Trophoblast cell (in vitro differentiated cells and primary cell): ENCODE results near the gene CNOT1.

Source experiments
- DNase-seq, 2 donors: peaks; one replicate each; pipeline ENCODE4 v3.0.0-alpha.2; 2016
- H2AFZ ChIP-seq: 2 replicates; pipeline ENCODE4 v1.6.1; 2013; ENCODE audit warnings: low read length, moderate library complexity, mild to moderate bottlenecking; ENCODE audit not compliant: insufficient read depth, poor library complexity
- H2AK5ac ChIP-seq: 2 replicates; pipeline ENCODE4 v1.6.1; 2013; ENCODE audit warnings: mild to moderate bottlenecking, low read length
- H2BK120ac ChIP-seq: 2 replicates; pipeline ENCODE4 v1.6.1; 2013; ENCODE audit warnings: low read length, mild to moderate bottlenecking, moderate library complexity; ENCODE audit not compliant: insufficient read depth, poor library complexity
- H2BK12ac ChIP-seq: 2 replicates; pipeline ENCODE4 v1.6.1; 2013; ENCODE audit warnings: mild to moderate bottlenecking, low read length, moderate library complexity
- H2BK5ac ChIP-seq: 2 replicates; pipeline ENCODE4 v1.6.1; 2013; ENCODE audit warnings: low read length, low read depth, moderate library complexity, mild to moderate bottlenecking; ENCODE audit not compliant: poor library complexity
- H3K14ac ChIP-seq: 2 replicates; pipeline ENCODE4 v1.6.1; 2013; ENCODE audit warnings: mild to moderate bottlenecking, low read length
- H3K18ac ChIP-seq: 2 replicates; pipeline ENCODE4 v1.6.1; 2013; ENCODE audit warnings: mild to moderate bottlenecking, low read length
- H3K23ac ChIP-seq: 2 replicates; pipeline ENCODE4 v1.6.1; 2013; ENCODE audit warnings: low read length
- H3K27ac ChIP-seq: 2 replicates; pipeline ENCODE4 v1.5.1; 2013; ENCODE audit warnings: low read depth, mild to moderate bottlenecking, inconsistent platforms, low read length, moderate library complexity
- H3K27me3 ChIP-seq: 2 replicates; pipeline ENCODE4 v1.6.1; 2013; ENCODE audit warnings: inconsistent platforms, mild to moderate bottlenecking, low read length, moderate library complexity; ENCODE audit not compliant: insufficient read depth
- H3K36me3 ChIP-seq, 2 experiments: 1 replicate in 1 of 2; 2 replicates in 1 of 2; pipeline ENCODE4 v1.6.1; 2013; ENCODE audit warnings: low read length in 2 of 2, mild to moderate bottlenecking in 2 of 2, moderate library complexity in 1 of 2; ENCODE audit not compliant: insufficient read depth in 2 of 2, control insufficient read depth in 1 of 2
- H3K4ac ChIP-seq: 2 replicates; pipeline ENCODE4 v1.6.1; 2013; ENCODE audit warnings: low read depth, mild to moderate bottlenecking, low read length, moderate library complexity
- H3K4me1 ChIP-seq, 2 experiments: 1 replicate in 1 of 2; 2 replicates in 1 of 2; pipeline ENCODE4 v1.6.1; 2013; ENCODE audit warnings: low read length in 2 of 2, mild to moderate bottlenecking in 2 of 2, moderate library complexity in 1 of 2; ENCODE audit not compliant: insufficient read depth in 2 of 2, control insufficient read depth in 1 of 2
- H3K4me2 ChIP-seq: 2 replicates; pipeline ENCODE4 v1.6.1; 2013; ENCODE audit warnings: inconsistent platforms, mild to moderate bottlenecking, low read length, moderate library complexity
- H3K4me3 ChIP-seq: 2 replicates; pipeline ENCODE4 v1.5.1; 2013; ENCODE audit warnings: mild to moderate bottlenecking, low read depth, low read length, inconsistent platforms
- H3K79me1 ChIP-seq: one replicate; pipeline ENCODE4 v1.6.1; 2013; ENCODE audit warnings: low read length
- H3K79me2 ChIP-seq: 2 replicates; pipeline ENCODE4 v1.6.1; 2013; ENCODE audit warnings: low read length, mild to moderate bottlenecking; ENCODE audit not compliant: control insufficient read depth, insufficient read depth, poor library complexity
- H3K9ac ChIP-seq: 2 replicates; pipeline ENCODE4 v1.6.1; 2013; ENCODE audit warnings: mild to moderate bottlenecking, low read length
- H3K9me3 ChIP-seq: 2 replicates; pipeline ENCODE4 v1.6.1; 2013; ENCODE audit warnings: low read depth, mild to moderate bottlenecking, control low read depth, inconsistent platforms, low read length; ENCODE audit not compliant: insufficient read depth
- H4K12ac ChIP-seq: 2 replicates; pipeline ENCODE4 v1.6.1; 2013; ENCODE audit warnings: low read depth, mild to moderate bottlenecking, low read length, moderate library complexity
- H4K8ac ChIP-seq: 2 replicates; pipeline ENCODE4 v1.6.1; 2013; ENCODE audit warnings: low read depth, mild to moderate bottlenecking, low read length, moderate library complexity
- H4K91ac ChIP-seq: one replicate; pipeline ENCODE4 v1.6.1; 2013; ENCODE audit warnings: low read depth, mild to moderate bottlenecking, low read length, moderate library complexity
- WGBS: extraction: QIAGEN DNeasy Blood & Tissue Kit; methylation state at CpG from one replicate; pipeline ENCODE4 v1.1.7; 2013; ENCODE audit warnings: missing lambda C conversion rate; ENCODE audit not compliant: insufficient read length, insufficient coverage; ENCODE audit errors: extremely low coverage; 5-methylcytosine and 5-hydroxymethylcytosine counted together

Gene CNOT1

DNA sequence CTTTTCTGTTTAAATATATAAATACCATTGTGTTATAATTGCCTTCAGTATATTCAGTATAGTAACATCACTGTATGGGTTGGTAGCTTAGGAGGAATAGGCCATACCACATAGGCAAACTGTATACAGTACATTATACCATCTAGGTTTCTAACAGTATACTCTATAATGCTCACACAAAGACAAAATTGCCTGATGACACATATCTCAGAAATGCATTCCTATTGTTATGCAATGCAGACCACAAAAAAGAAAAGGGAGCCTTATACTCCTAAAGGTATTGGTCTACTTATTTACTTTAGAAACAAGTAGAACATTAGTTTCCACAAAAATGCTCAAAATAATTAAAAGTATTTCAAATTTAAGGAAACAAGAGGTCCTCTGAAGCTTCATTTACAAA is 66.4 kb downstream of the CNOT1 start:
- Histone ChIP-seq H3K9me3 (no peaks in the 10 kb centered on the region), H3K4me3 (no peak overlapping the region), H2BK120ac (no peak overlapping the region), H3K18ac (no peak overlapping the region), H3K36me3 (peaks cover 27 to 28% of the 10 kb centered on the region in 2 experiments), H3K27me3 (no peaks in the 10 kb centered on the region), H3K79me1 (no peaks in the 10 kb centered on the region), H2AK5ac (no peak overlapping the region), H2AFZ (no peak overlapping the region), H3K23ac (no peak overlapping the region), H3K4ac (no peak overlapping the region), H3K79me2 (no peaks in the 10 kb centered on the region), H4K12ac (no peak overlapping the region), H3K9ac (no peak overlapping the region), H4K8ac (no peak overlapping the region), H2BK5ac (no peak overlapping the region), H3K4me1 (no peaks in the 10 kb centered on the region), H3K14ac (no peak overlapping the region), H4K91ac (no peak overlapping the region), H2BK12ac (no peak overlapping the region), H3K4me2 (no peak overlapping the region), H3K27ac (no peak overlapping the region)
- peak; percentile 3 to 85 for DNase-seq

DNA sequence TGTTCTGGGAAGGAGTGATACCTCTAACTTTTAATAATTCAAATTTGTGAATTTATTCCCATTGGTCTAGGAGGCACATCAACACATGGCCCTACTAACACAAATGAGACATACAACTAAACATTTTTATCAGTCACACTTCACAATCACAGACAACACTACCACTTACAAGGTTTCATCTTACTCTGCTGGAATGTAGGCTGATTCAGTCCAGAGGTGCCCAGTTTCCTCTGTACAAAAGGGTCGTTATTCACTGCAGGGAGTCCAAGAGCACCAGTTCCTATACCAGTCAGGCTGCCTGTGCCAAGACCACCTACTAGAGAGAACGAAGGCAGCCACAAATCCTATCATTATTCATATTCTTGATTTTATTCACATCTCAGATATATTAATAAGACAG is 72.9 kb downstream of the CNOT1 start:
- no peak overlapping the region for H2BK5ac ChIP-seq

DNA sequence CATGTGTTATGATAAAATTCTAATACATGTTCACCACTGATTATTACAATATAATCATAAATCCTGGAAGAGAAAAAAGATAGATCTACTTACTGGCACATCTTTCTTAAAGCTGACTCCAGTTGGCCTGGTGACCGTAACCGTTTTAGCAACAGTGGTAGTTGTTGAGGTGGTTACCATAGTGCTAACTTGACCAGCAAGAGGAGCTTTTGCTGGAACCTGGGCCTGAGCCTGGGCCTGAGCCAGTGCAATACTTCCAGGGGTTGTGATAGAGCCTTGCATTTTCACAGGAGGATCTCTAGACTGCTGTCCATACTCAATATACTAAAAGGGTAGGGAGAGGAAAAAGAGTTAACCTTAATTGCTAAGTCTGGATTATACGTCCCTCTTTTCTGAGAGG is 78.1 kb downstream of the CNOT1 start:
- Histone ChIP-seq H3K79me2 (no peaks in the 10 kb centered on the region), H2AK5ac (no peak overlapping the region), H2AFZ (no peak overlapping the region), H3K9me3 (no peaks in the 10 kb centered on the region), H3K4me2 (no peak overlapping the region), H3K27ac (no peak overlapping the region), H3K4me3 (no peak overlapping the region), H2BK5ac (no peak overlapping the region), H2BK12ac (no peak overlapping the region), H4K12ac (no peak overlapping the region), H3K4ac (no peak overlapping the region), H2BK120ac (no peak overlapping the region), H3K4me1 (no peaks in the 10 kb centered on the region), H4K8ac (no peak overlapping the region), H3K14ac (no peak overlapping the region), H3K18ac (no peak overlapping the region), H3K79me1 (no peaks in the 10 kb centered on the region), H4K91ac (no peak overlapping the region), H3K23ac (no peak overlapping the region), H3K27me3 (no peaks in the 10 kb centered on the region), H3K9ac (no peak overlapping the region), H3K36me3 (peaks cover 12 to 25% of the 10 kb centered on the region in 2 experiments)
- no CpG with 5 or more reads among the region's 3 CpGs for WGBS
- DNase-seq = no peak

More for the DNA sequence above, 72.9 kb downstream of the CNOT1 start:
- Histone ChIP-seq H3K27ac (no peak overlapping the region), H4K12ac (no peak overlapping the region), H3K27me3 (no peaks in the 10 kb centered on the region), H3K79me2 (no peaks in the 10 kb centered on the region), H2AFZ (no peak overlapping the region), H3K18ac (no peak overlapping the region), H3K79me1 (no peaks in the 10 kb centered on the region), H3K36me3 (peaks cover 12 to 32% of the 10 kb centered on the region in 2 experiments), H3K4ac (no peak overlapping the region), H2BK120ac (no peak overlapping the region), H2BK12ac (no peak overlapping the region), H3K9ac (no peak overlapping the region), H3K14ac (no peak overlapping the region), H3K4me3 (no peak overlapping the region), H3K23ac (no peak overlapping the region), H3K9me3 (no peaks in the 10 kb centered on the region), H2AK5ac (no peak overlapping the region), H4K91ac (no peak overlapping the region), H3K4me1 (no peaks in the 10 kb centered on the region), H3K4me2 (no peak overlapping the region), H4K8ac (no peak overlapping the region)
- WGBS = no CpG with 5 or more reads among the region's 2 CpGs
- DNase-seq = no peak

DNA sequence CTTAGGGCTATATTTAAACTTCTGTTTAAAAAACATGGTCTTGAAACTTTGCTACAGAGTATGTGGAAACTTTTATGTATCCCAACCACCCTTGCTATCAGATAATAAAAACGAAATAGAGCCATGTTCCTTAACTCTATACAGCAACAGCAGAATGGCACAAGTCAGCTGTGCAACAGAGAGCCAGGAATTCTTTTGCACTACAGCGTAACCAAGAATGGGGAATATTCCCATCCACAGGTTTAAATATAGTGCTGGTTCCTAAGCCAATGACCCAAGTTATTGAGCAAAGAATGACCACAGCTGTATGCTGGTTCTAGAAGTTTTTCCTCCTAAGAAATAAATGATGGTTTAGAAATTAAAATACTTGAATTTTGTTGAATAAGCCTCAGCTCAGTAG is 81.2 kb downstream of the CNOT1 start:
- H3K9me3 ChIP-seq = no peaks in the 10 kb centered on the region
- H2BK5ac ChIP-seq = no peak overlapping the region
- H3K4me1 ChIP-seq = no peaks in the 10 kb centered on the region
- H3K79me1 ChIP-seq = no peaks in the 10 kb centered on the region
- no peak overlapping the region for H2BK12ac ChIP-seq
- H3K4me2 ChIP-seq = no peak overlapping the region
- no peak overlapping the region for H3K4me3 ChIP-seq
- H3K18ac ChIP-seq = no peak overlapping the region
- H3K27me3 ChIP-seq = no peaks in the 10 kb centered on the region
- H4K12ac ChIP-seq = no peak overlapping the region
- no peak overlapping the region for H4K91ac ChIP-seq
- no peak overlapping the region for H2AFZ ChIP-seq
- H3K9ac ChIP-seq = no peak overlapping the region
- no peaks in the 10 kb centered on the region for H3K79me2 ChIP-seq
- no peak overlapping the region for H2BK120ac ChIP-seq
- no peak overlapping the region for H4K8ac ChIP-seq
- no peak for DNase-seq
- no peak overlapping the region for H3K27ac ChIP-seq
- H3K23ac ChIP-seq = no peak overlapping the region
- no CpG with 5 or more reads among the region's 2 CpGs for WGBS
- H3K14ac ChIP-seq = no peak overlapping the region
- no peak overlapping the region for H2AK5ac ChIP-seq
- peaks cover 13 to 31% of the 10 kb centered on the region in 2 experiments for H3K36me3 ChIP-seq
- no peak overlapping the region for H3K4ac ChIP-seq
